Loucy (cell line): ENCODE measurements around the gene MMP11.

ENCODE experiments used
- H2AFZ ChIP-seq: fragments of 200-600 bp; sonication (generic); 2 replicates; pipeline ENCODE4 v1.6.0; 2016; ENCODE audit warnings: antibody characterized with exemption, mild to moderate bottlenecking, low read length, moderate library complexity
- H3F3A ChIP-seq: fragments of 200-600 bp; 2 replicates; pipeline ENCODE4 v1.6.0; 2016; ENCODE audit warnings: antibody characterized with exemption, low read depth, mild to moderate bottlenecking
- H3K27me3 ChIP-seq: fragments of 200-600 bp; sonication (generic); 2 replicates; pipeline ENCODE4 v1.6.1; 2014; ENCODE audit warnings: low read length, mild to moderate bottlenecking; ENCODE audit not compliant: insufficient read depth, poor library complexity, severe bottlenecking
- H3K36me3 ChIP-seq: fragments of 200-600 bp; sonication (generic); 2 replicates; pipeline ENCODE4 v1.6.1; 2016; ENCODE audit warnings: low read length; ENCODE audit not compliant: insufficient read depth
- H3K4me1 ChIP-seq: fragments of 200-600 bp; sonication (generic); 2 replicates; pipeline ENCODE4 v1.5.1; 2014; ENCODE audit warnings: low read length, mild to moderate bottlenecking; ENCODE audit not compliant: insufficient read depth, poor library complexity, severe bottlenecking
- H3K4me2 ChIP-seq: fragments of 200-600 bp; sonication (generic); 2 replicates; pipeline ENCODE4 v1.6.0; 2014; ENCODE audit warnings: antibody characterized with exemption, low read length, low read depth, mild to moderate bottlenecking; ENCODE audit not compliant: poor library complexity, severe bottlenecking
- H3K4me3 ChIP-seq: fragments of 200-600 bp; sonication (generic); 2 replicates; pipeline ENCODE4 v1.5.1; 2014; ENCODE audit warnings: low read length, mild to moderate bottlenecking, mixed read lengths; ENCODE audit not compliant: poor library complexity, severe bottlenecking
- H3K79me2 ChIP-seq: fragments of 200-600 bp; sonication (generic); 2 replicates; pipeline ENCODE4 v1.6.1; 2014; ENCODE audit warnings: low read length; ENCODE audit not compliant: insufficient read depth
- H3K9ac ChIP-seq: fragments of 200-600 bp; sonication (generic); 2 replicates; pipeline ENCODE4 v1.6.0; 2014; ENCODE audit warnings: mild to moderate bottlenecking, low read depth, low read length, moderate library complexity; ENCODE audit not compliant: poor library complexity, severe bottlenecking
- H3K9me2 ChIP-seq: fragments of 200-600 bp; sonication (generic); replicated peaks from 2 replicates; pipeline ENCODE4 v1.6.1; 2016; ENCODE audit warnings: low read depth, low read length, mixed read lengths
- H3K9me3 ChIP-seq: fragments of 200-600 bp; sonication (generic); 2 replicates; pipeline ENCODE4 v1.6.1; 2014; ENCODE audit warnings: mild to moderate bottlenecking, antibody characterized with exemption, low read length, low read depth; ENCODE audit not compliant: insufficient read depth
- H4K20me1 ChIP-seq: fragments of 200-600 bp; sonication (generic); 2 replicates; pipeline ENCODE4 v1.6.0; 2014; ENCODE audit warnings: antibody characterized with exemption, low read length, mild to moderate bottlenecking; ENCODE audit not compliant: insufficient read depth, poor library complexity, severe bottlenecking
- CTCF ChIP-seq: fragments of 200-600 bp; sonication (generic); conservative IDR thresholded peaks from 2 replicates; pipeline ENCODE4 v1.5.1; 2014; ENCODE audit warnings: mild to moderate bottlenecking, antibody characterized with exemption, low read length
- EZH2phosphoT487 ChIP-seq: fragments of 200-600 bp; IDR thresholded peaks from 2 replicates; pipeline ENCODE4 v1.6.1; 2018; ENCODE audit warnings: antibody characterized with exemption, mild to moderate bottlenecking, moderate library complexity, borderline replicate concordance

Gene MMP11

GRCh38 chr22:23762842-23763578 lies 9.6 kb upstream of the MMP11 start, which contains the start of gene C22orf15:
TSS of gene C22orf15 (plus strand) at chr22:23762990. CDS start at chr22:23763307, 317 bp downstream.
- H3K79me2 ChIP-seq = no peaks in the 10 kb centered on the region
- H3K27me3 ChIP-seq = no peaks in the 10 kb centered on the region
- TF ChIP-seq CTCF = no peak
- TF ChIP-seq EZH2phosphoT487 = no peak
- H3F3A ChIP-seq = no peaks in the 10 kb centered on the region
- peak within 1 kb of the TSS; percentile 52 for H3K4me2 ChIP-seq
- H3K9ac ChIP-seq = peak within 1 kb of the TSS; percentile 54
- no peaks in the 10 kb centered on the region for H3K9me3 ChIP-seq
- no peak within 1 kb of the TSS for H2AFZ ChIP-seq
- H3K4me3 ChIP-seq = peak within 1 kb of the TSS; percentile 41
- no peaks in the 10 kb centered on the region for H3K9me2 ChIP-seq
- no peaks in the 10 kb centered on the region for H4K20me1 ChIP-seq
- peaks cover 27% of the 10 kb centered on the region for H3K4me1 ChIP-seq
- H3K36me3 ChIP-seq = no peaks in the 10 kb centered on the region

- Histone ChIP-seq H3K9me3 (no peaks in the 10 kb centered on the region), H3K9me2 (no peaks in the 10 kb centered on the region), H2AFZ (no peak overlapping the region), H3K4me1 (peaks cover 27% of the 10 kb centered on the region), H3K27me3 (no peaks in the 10 kb centered on the region), H3K9ac (peak overlapping the region; percentile 54), H3K4me2 (peak overlapping the region; percentile 52), H3K4me3 (peak overlapping the region; percentile 41), H3F3A (no peaks in the 10 kb centered on the region), H4K20me1 (no peaks in the 10 kb centered on the region), H3K36me3 (no peaks in the 10 kb centered on the region), H3K79me2 (no peaks in the 10 kb centered on the region)
- TF ChIP-seq CTCF = no peak
- no peak for TF ChIP-seq EZH2phosphoT487
Observed at GRCh38 chr22:23763579-23763945, 9.1 kb upstream of the MMP11 start.

GRCh38 chr22:23763954-23764353 lies 8.7 kb upstream of the MMP11 start:
- Histone ChIP-seq H3K4me2 (peak overlapping the region; percentile 52), H3K9me3 (no peaks in the 10 kb centered on the region), H3K27me3 (no peaks in the 10 kb centered on the region), H3K79me2 (no peaks in the 10 kb centered on the region), H3K4me1 (peaks cover 27% of the 10 kb centered on the region), H3K9ac (no peak overlapping the region), H2AFZ (no peak overlapping the region), H3K36me3 (no peaks in the 10 kb centered on the region), H3K9me2 (no peaks in the 10 kb centered on the region), H3F3A (no peaks in the 10 kb centered on the region), H4K20me1 (no peaks in the 10 kb centered on the region), H3K4me3 (no peak overlapping the region)
- no peak for TF ChIP-seq CTCF
- TF ChIP-seq EZH2phosphoT487 = no peak
